IMR-90 (cell line): Measurements from ENCODE around the gene MCL1. TPM values are rescaled to one million over a fixed set of nuclear protein-coding genes. Genes with fewer than 3 reads are reported as not detected.

Experiments used
- ATAC-seq: fragments of 200-7000 bp; cut with Tn5 transposase; 2 replicates; pipeline ENCODE4 v1.9.1; 2020; ENCODE audit warnings: low read depth, mild to moderate bottlenecking, moderate library complexity
- BruUV-seq: library from RNA; stranded (reverse); fragments of 400-500 nt; replicated peaks from 2 replicates; lab custom pipeline; 2021; lab: Mats Ljungman, UMichigan
- CTCF ChIA-PET: fragments of 300-600 bp; formaldehyde crosslinking; extraction: SDS; loops from one replicate; lab custom pipeline; 2021; ENCODE audit warnings: antibody characterized with exemption; lab: Yijun Ruan, JAX
- POLR2A ChIA-PET: fragments of 300-600 bp; sonication (Branson Sonifier 250); formaldehyde crosslinking; loops from one replicate; lab custom pipeline; 2022; ENCODE audit warnings: antibody characterized with exemption; ENCODE audit not compliant: unreplicated experiment; lab: Charles Lee
- DNase-seq: peaks from one replicate; pipeline ENCODE4 v3.0.0; 2013
- H2AFZ ChIP-seq: replicated peaks from 2 replicates; pipeline ENCODE3; 2013; ENCODE audit warnings: low read length, mild to moderate bottlenecking; ENCODE audit not compliant: poor library complexity
- H2AK5ac ChIP-seq: 2 replicates; pipeline ENCODE4 v1.6.1; 2013; ENCODE audit warnings: low read depth, low read length, inconsistent platforms
- H2AK9ac ChIP-seq: replicated peaks from 2 replicates; pipeline ENCODE3; 2013; ENCODE audit warnings: mild to moderate bottlenecking, low read depth, low read length, moderate library complexity; ENCODE audit not compliant: poor library complexity
- H2BK120ac ChIP-seq: 2 replicates; pipeline ENCODE4 v1.6.1; 2013; ENCODE audit warnings: low read depth, low read length, inconsistent platforms
- H2BK15ac ChIP-seq: 3 replicates; pipeline ENCODE4 v1.6.1; 2013; ENCODE audit warnings: low read depth, low read length, inconsistent platforms
- H2BK20ac ChIP-seq: 2 replicates; pipeline ENCODE4 v1.6.1; 2013; ENCODE audit warnings: low read depth, mild to moderate bottlenecking, inconsistent platforms, low read length, moderate library complexity
- H2BK5ac ChIP-seq: 2 replicates; pipeline ENCODE4 v1.6.1; 2013; ENCODE audit warnings: mild to moderate bottlenecking, low read depth, low read length, inconsistent platforms; ENCODE audit not compliant: poor library complexity, severe bottlenecking
- H3K14ac ChIP-seq: replicated peaks from 2 replicates; pipeline ENCODE4 v1.6.1; 2013; ENCODE audit warnings: low read depth, low read length, inconsistent platforms
- H3K18ac ChIP-seq: 2 replicates; pipeline ENCODE4 v1.6.1; 2013; ENCODE audit warnings: low read depth, low read length, control low read depth
- H3K23ac ChIP-seq: 2 replicates; pipeline ENCODE4 v1.6.1; 2013; ENCODE audit warnings: low read depth, low read length, inconsistent platforms
- H3K27ac ChIP-seq: 2 replicates; pipeline ENCODE4 v1.5.1; 2013; ENCODE audit warnings: mild to moderate bottlenecking, control low read depth, low read length; ENCODE audit not compliant: insufficient read depth
- H3K27me3 ChIP-seq: 2 replicates; pipeline ENCODE4 v1.6.1; 2013; ENCODE audit warnings: low read length; ENCODE audit not compliant: control insufficient read depth, insufficient read depth
- H3K36me3 ChIP-seq: 2 replicates; pipeline ENCODE4 v1.6.1; 2013; ENCODE audit warnings: low read length, mixed read lengths; ENCODE audit not compliant: control insufficient read depth, insufficient read depth
- H3K4ac ChIP-seq: 2 replicates; pipeline ENCODE4 v1.6.1; 2013; ENCODE audit warnings: low read depth, low read length, inconsistent platforms
- H3K4me1 ChIP-seq: 2 replicates; pipeline ENCODE4 v1.6.1; 2013; ENCODE audit warnings: low read length, mixed read lengths; ENCODE audit not compliant: control insufficient read depth, insufficient read depth
- H3K4me2 ChIP-seq: 2 replicates; pipeline ENCODE4 v1.6.1; 2013; ENCODE audit warnings: low read depth, mild to moderate bottlenecking, control low read depth, low read length, moderate library complexity
- H3K4me3 ChIP-seq: 2 replicates; pipeline ENCODE4 v1.5.1; 2013; ENCODE audit warnings: low read depth, mild to moderate bottlenecking, control low read depth, low read length, moderate library complexity; ENCODE audit not compliant: insufficient read depth
- H3K56ac ChIP-seq: 2 replicates; pipeline ENCODE4 v1.6.1; 2013; ENCODE audit warnings: low read length, inconsistent platforms; ENCODE audit not compliant: insufficient read depth; ENCODE audit errors: extremely low read depth
- H3K79me1 ChIP-seq, 2 experiments: 2 replicates each; pipeline ENCODE4 v1.6.1; 2013; ENCODE audit warnings: low read length in 2 of 2, inconsistent platforms in 1 of 2, low read depth in 1 of 2
- H3K9ac ChIP-seq: 2 replicates; pipeline ENCODE4 v1.6.1; 2013; ENCODE audit warnings: low read depth, low read length, control low read depth
- H3K9me1 ChIP-seq: 2 replicates; pipeline ENCODE4 v1.6.1; 2013; ENCODE audit warnings: low read length, inconsistent platforms; ENCODE audit not compliant: insufficient read depth
- H3K9me3 ChIP-seq: 2 replicates; pipeline ENCODE4 v1.6.1; 2013; ENCODE audit warnings: low read length; ENCODE audit not compliant: control insufficient read depth, insufficient read depth
- H4K20me1 ChIP-seq: 2 replicates; pipeline ENCODE4 v1.6.1; 2013; ENCODE audit warnings: low read length, inconsistent platforms; ENCODE audit not compliant: insufficient read depth
- H4K5ac ChIP-seq: 2 replicates; pipeline ENCODE4 v1.6.1; 2013; ENCODE audit warnings: mild to moderate bottlenecking, low read depth, low read length, control low read depth
- H4K8ac ChIP-seq, 2 experiments: 2 replicates each; pipeline ENCODE4 v1.6.1; 2013; ENCODE audit warnings: low read depth in 2 of 2, low read length in 2 of 2, control low read depth in 1 of 2, inconsistent platforms in 1 of 2
- H4K91ac ChIP-seq: 2 replicates; pipeline ENCODE4 v1.6.1; 2013; ENCODE audit warnings: low read depth, low read length, inconsistent platforms; ENCODE audit not compliant: insufficient read depth
- BHLHE40 ChIP-seq: fragments of 150-350 bp; IDR thresholded peaks from 2 replicates; pipeline ENCODE4 v1.6.1; 2016; ENCODE audit warnings: mild to moderate bottlenecking, low read depth, low read length
- CEBPB ChIP-seq: IDR thresholded peaks from 2 replicates; pipeline ENCODE4 v1.6.1; 2012; ENCODE audit warnings: low read depth, low read length, improper control_type of control experiment
- CTCF ChIP-seq: conservative IDR thresholded peaks from 2 replicates; pipeline ENCODE4 v1.5.1; 2012; ENCODE audit warnings: mild to moderate bottlenecking, low read depth, low read length, improper control_type of control experiment
- WGBS, 2 experiments: methylation state at CpG; one replicate each; pipeline versions ENCODE4 v1.1.5 to v1.1.7; 2013; ENCODE audit warnings: missing lambda C conversion rate in 2 of 2; ENCODE audit not compliant: insufficient read length in 1 of 2; ENCODE audit errors: extremely low coverage in 2 of 2; 5-methylcytosine and 5-hydroxymethylcytosine counted together
- dilution Hi-C: fragments of 300-500 bp; cut with HindIII; formaldehyde crosslinking; loops from one replicate; pipeline ENCODE4 v1.14.3; 2018; ENCODE audit warnings: low sequenced_read_pairs; ENCODE audit not compliant: unreplicated experiment
- in situ Hi-C: fragments of 300-500 bp; cut with MboI; formaldehyde crosslinking; loops from 3 replicates; pipeline ENCODE4 v1.14.3; 2019; ENCODE audit warnings: low sequenced_read_pairs, inconsistent platforms, mixed read lengths
- intact Hi-C: fragments of 100-400 bp; cut with micrococcal nuclease; formaldehyde crosslinking; loops from 2 replicates; pipeline ENCODE4 v1.10.0; 2022
- polyA plus RNA-seq, 3 experiments: library from polyadenylated mRNA; depleted of rRNA; stranded (reverse); fragments of >200 nt; gene quantifications; 2 replicates each; pipeline ENCODE4 v1.2.3, GENCODE V29; 2012; ENCODE audit warnings: low replicate concordance in 1 of 3
- total RNA-seq: library from RNA; depleted of rRNA; stranded (reverse); fragments of >200 nt; gene quantifications from 2 replicates; pipeline ENCODE4 v1.2.3, GENCODE V29; 2012

The MCL1 gene
- total and polyA plus RNA-seq, 2 of the 4 experiments (the other 2 are of a cell fraction) = 79.5 to 142 TPM

GRCh38 chr1:150535511-150536287 lies 43.7 kb downstream of the MCL1 start:
- ATAC-seq = peak; percentile 33
- Histone ChIP-seq H4K8ac (peak overlapping the region; percentile 1 to 96; a peak in 2 of 4 replicates), H3K14ac (peak overlapping the region; percentile 8), H3K4ac (peak overlapping the region; percentile 79), H3K56ac (peak overlapping the region; percentile 27; the same call in 1 of the 2 replicates), H4K20me1 (no peaks in the 10 kb centered on the region), H4K91ac (peak overlapping the region; percentile 50), H3K4me2 (no peak overlapping the region), H3K23ac (peak overlapping the region; percentile 13; the same call in 1 of the 2 replicates), H2BK120ac (peak overlapping the region; percentile 54), H3K18ac (peak overlapping the region; percentile 13; the same call in 1 of the 2 replicates), H3K79me1 (0 out of 4 replicates have a peak, but pooled peaks cover 0 to 4% of the 10 kb centered on the region in 2 experiments), H3K4me3 (no peak overlapping the region), H2BK20ac (peak overlapping the region; percentile 20), H3K4me1 (peaks cover 30% of the 10 kb centered on the region), H3K9me3 (no peaks in the 10 kb centered on the region), H2BK15ac (peak overlapping the region; percentile 96; the same call in 1 of the 3 replicates), H3K9me1 (peaks cover 23% of the 10 kb centered on the region), H2AK9ac (peak overlapping the region; percentile 7), H2AK5ac (peak overlapping the region; percentile 96; the same call in 1 of the 2 replicates), H2AFZ (peak overlapping the region; percentile 71), H4K5ac (no peak overlapping the region), H3K27ac (peak overlapping the region; percentile 38), H2BK5ac (peak overlapping the region; percentile 96), H3K27me3 (no peaks in the 10 kb centered on the region), H3K9ac (no peak overlapping the region), H3K36me3 (no peaks in the 10 kb centered on the region)
- in situ Hi-C loops (no loop called here), intact Hi-C loops (loop anchor here (10.0 kb wide), 1 partner anchor 171 kb away; the partner anchor contains the start of gene RPRD2), dilution Hi-C loops (no loop called here)
- ChIA-PET CTCF (interaction anchor here (2.7 kb wide), 1 partner anchor 19 kb away, joined by 13 read pairs; the partner anchor contains the start of gene FALEC), POLR2A (interaction anchor here (1.0 kb wide), 1 partner anchor 11 kb away, joined by 7 read pairs; no protein-coding TSS in a partner anchor)
- 54% methylated on average over 3 of the region's 14 CpGs; no CpG with 5 or more reads in 1 of the 2 experiments for WGBS, 2 experiments
- BruUV-seq = no TSS peak
- DNase-seq = peak; percentile 60
- TF ChIP-seq CTCF = no peak
- peak; percentile 44; the same call in 1 of the 2 replicates for TF ChIP-seq CEBPB
- 0 out of 2 replicates have a peak, but pooled peaks have one; percentile 9 for TF ChIP-seq BHLHE40
